Endothelial cell of umbilical vein (primary cell): ENCODE measurements around the gene WEE2.

Source experiments
- CTCF ChIP-seq, 2 donors: IDR thresholded peaks; 1 replicate in 1 of 2; 2 replicates in 1 of 2; pipeline ENCODE4 v1.5.1; 2011; ENCODE audit warnings: low read length in 2 of 2, mild to moderate bottlenecking in 2 of 2, moderate library complexity in 2 of 2, control low read depth in 1 of 2, inconsistent platforms in 1 of 2, low read depth in 1 of 2; ENCODE audit not compliant: insufficient read depth in 1 of 2; ENCODE audit errors: extremely low read depth in 1 of 2
- EZH2 ChIP-seq: IDR thresholded peaks from 2 replicates; pipeline ENCODE4 v1.6.1; 2012; ENCODE audit warnings: borderline replicate concordance, low read depth, mild to moderate bottlenecking, moderate library complexity, low read length, inconsistent platforms; ENCODE audit not compliant: severe bottlenecking
- FOS ChIP-seq: IDR thresholded peaks from 2 replicates; pipeline ENCODE4 v1.6.1; 2011; ENCODE audit warnings: mild to moderate bottlenecking, low read length, moderate library complexity, borderline replicate concordance; ENCODE audit not compliant: insufficient read depth
- GATA2 ChIP-seq: IDR thresholded peaks from 2 replicates; pipeline ENCODE4 v1.7.0; 2011; ENCODE audit warnings: low read depth, mild to moderate bottlenecking, moderate library complexity, mixed read lengths, low read length; ENCODE audit not compliant: insufficient read length, insufficient read depth
- JUN ChIP-seq: IDR thresholded peaks from 2 replicates; pipeline ENCODE4 v1.6.1; 2011; ENCODE audit warnings: borderline replicate concordance, low read depth; ENCODE audit not compliant: insufficient read length, insufficient read depth
- MAX ChIP-seq: IDR thresholded peaks from 2 replicates; pipeline ENCODE4 v1.6.1; 2011; ENCODE audit not compliant: insufficient read depth, insufficient read length
- MYC ChIP-seq: IDR thresholded peaks from one replicate; pipeline ENCODE4 v1.6.1; 2011; ENCODE audit warnings: mild to moderate bottlenecking, low read depth, low read length
- POLR2A ChIP-seq: IDR thresholded peaks from 2 replicates; pipeline ENCODE4 v1.6.1; 2012; ENCODE audit warnings: low read depth, mild to moderate bottlenecking, control low read depth, low read length
- POLR2AphosphoS5 ChIP-seq: IDR thresholded peaks from 2 replicates; pipeline ENCODE4 v1.6.1; 2012; ENCODE audit warnings: low read depth, mild to moderate bottlenecking, control low read depth, low read length, moderate library complexity; ENCODE audit not compliant: insufficient read depth

GRCh38 chr7:141666071-141666470, 42.1 kb upstream of the WEE2 start:
- TF ChIP-seq CTCF (IDR thresholded peaks at IDR 0.05; ENCODE audit: extremely low read depth in 1 of 2, insufficient read depth in 1 of 2, low read depth in 1 of 2, low read length in 2 of 2) (no peak), POLR2A (no peak), POLR2AphosphoS5 (no peak), MAX (no peak), EZH2 (no peak), GATA2 (no peak), FOS (no peak), JUN (no peak), MYC (no peak)
